ENCODE results near the gene RFTN1. TPM values are rescaled to one million over a fixed set of nuclear protein-coding genes. Genes with fewer than 3 reads are reported as not detected.

RFTN1 gene
- total and polyA plus RNA-seq, 10 of the 15 experiments (the other 5 are each of a cell fraction or from before 2014, with no cell fraction given), result 20.6 to 213 (median 147) TPM

- H3K27me3 ChIP-seq (replicated peaks in 1 of 2; ENCODE audit: control insufficient read depth in 2 of 2, insufficient read depth in 2 of 2, low read length in 1 of 2), result no peaks in the 10 kb centered on the region
- no peak overlapping the region for H2AFZ ChIP-seq (ENCODE audit: control insufficient read depth, low read depth, low read length)
- no peaks in the 10 kb centered on the region; the same call in 2 of the 3 replicates for H3K9me3 ChIP-seq (replicated peaks; ENCODE audit: control insufficient read depth, insufficient read depth, low read length)
- H3K9ac ChIP-seq (ENCODE audit: control insufficient read depth, insufficient read depth, low read length), result no peak overlapping the region
- no TSS peak for BruUV-seq (replicated peaks)
- over 99% methylated on average over 13 of the region's 13 CpGs for WGBS (ENCODE audit: insufficient coverage, insufficient replicate concordance, low lambda C conversion rate, missing lambda C conversion rate)
- no peaks in the 10 kb centered on the region for H4K20me1 ChIP-seq (ENCODE audit: control insufficient read depth, insufficient read depth)
- ChIA-PET SMC1A (ENCODE audit: uncharacterized antibody, unreplicated experiment) (interaction anchor here (0.6 to 9.4 kb wide), 5 partner anchors 24 to 96 kb away, joined by 3 to 175 read pairs (median 5); no protein-coding TSS in a partner anchor), CTCF (interaction anchor here (2.2 kb wide), 1 partner anchor 53 kb away, joined by 8 read pairs; no protein-coding TSS in a partner anchor), POLR2A (interaction anchor here (1.0 to 1.7 kb wide), 2 partner anchors 47 to 89 kb away, joined by 3 read pairs; no protein-coding TSS in a partner anchor), RAD21 (ENCODE audit: unreplicated experiment) (interaction anchor here (1.0 kb wide), 1 partner anchor 90 kb away, joined by 5 read pairs; no protein-coding TSS in a partner anchor)
- peaks cover 13 to 17% of the 10 kb centered on the region in 2 experiments; a peak in 3 of 4 replicates for H3K36me3 ChIP-seq (ENCODE audit: control insufficient read depth in 2 of 2, insufficient read depth in 2 of 2, low read length in 1 of 2)
- no peak overlapping the region for H3K4me3 ChIP-seq
- intact Hi-C loops (cut with micrococcal nuclease; ENCODE audit: unreplicated experiment) (no loop called here), in situ Hi-C loops (cut with MboI) (no loop called here)
- TF ChIP-seq PBX3 (IDR thresholded peaks at IDR 0.05; ENCODE audit: insufficient replicate concordance, low read depth, low read length) (no peak), YY1 (IDR thresholded peaks at IDR 0.05; ENCODE audit: low read depth, low read length) (no peak), ELK1 (IDR thresholded peaks at IDR 0.05; ENCODE audit: low read depth, low read length) (no peak), FOXK2 (IDR thresholded peaks at IDR 0.05) (no peak), SKIL (IDR thresholded peaks at IDR 0.05; ENCODE audit: low read depth, poor library complexity, severe bottlenecking) (no peak)
- no peak overlapping the region for H3K4me2 ChIP-seq (ENCODE audit: control insufficient read depth, insufficient read depth)
- peaks cover 15% of the 10 kb centered on the region for H3K4me1 ChIP-seq (ENCODE audit: control insufficient read depth, insufficient read depth, low read length)
- DNase-seq (ENCODE audit: low read depth, low spot score), result no peak
- H3K27ac ChIP-seq (ENCODE audit: control insufficient read depth, insufficient read depth), result no peak overlapping the region
- ATAC-seq, result no peak
- H3K79me2 ChIP-seq (ENCODE audit: control insufficient read depth, insufficient read depth, low read length), result peaks cover 50% of the 10 kb centered on the region
- no peak for FAIRE-seq
Measured at GRCh38 chr3:16426029-16426400, 87.5 kb downstream of the RFTN1 start.
